Lower leg skin (tissue), 4 donors: ENCODE measurements around the gene LINS1. TPM values are rescaled to one million over a fixed set of nuclear protein-coding genes. Genes with fewer than 3 reads are reported as not detected.

Experiments used
- DNase-seq, 2 donors: peaks; one replicate each; pipeline ENCODE4 v3.0.0-alpha.2; 2019; ENCODE audit warnings: low spot score in 2 of 2
- H3K4me3 ChIP-seq: fragments of 200-600 bp; sonication (generic); 2 replicates; pipeline ENCODE4 v1.5.1; 2017; ENCODE audit warnings: mild to moderate bottlenecking, low read depth; ENCODE audit not compliant: poor library complexity, severe bottlenecking
- POLR2A ChIP-seq, 2 donors: fragments of 450-650 bp; IDR thresholded peaks; one replicate each; pipeline ENCODE4 v1.6.1; 2016 to 2017; ENCODE audit warnings: antibody characterized with exemption in 2 of 2, mild to moderate bottlenecking in 1 of 2, moderate library complexity in 1 of 2
- WGBS, 2 donors: methylation state at CpG; one replicate each; pipeline ENCODE4 v1.1.5; 2018; 5-methylcytosine and 5-hydroxymethylcytosine counted together
- intact Hi-C: fragments of 100-400 bp; cut with DNase I; formaldehyde crosslinking; loops from one replicate; pipeline ENCODE4 v1.15.0; 2023; ENCODE audit warnings: low total_unique reads
- total RNA-seq, 4 donors: library from RNA; depleted of rRNA; stranded (reverse); fragments of >200 nt; gene quantifications; one replicate each; pipeline ENCODE4 v1.1.0, GENCODE V29; 2016
- TF ChIP-seq, protein P1 (sequence below), 3 donors: fragments of 450-650 bp; IDR thresholded peaks; one replicate each; pipeline ENCODE4 v1.5.1; 2016; ENCODE audit warnings: antibody characterized with exemption in 3 of 3, mild to moderate bottlenecking in 3 of 3, moderate library complexity in 2 of 3

The LINS1 gene
- total RNA-seq, 4 donors from 2014 or later: 12.5 to 24.9 (median 18.7) TPM

DNA sequence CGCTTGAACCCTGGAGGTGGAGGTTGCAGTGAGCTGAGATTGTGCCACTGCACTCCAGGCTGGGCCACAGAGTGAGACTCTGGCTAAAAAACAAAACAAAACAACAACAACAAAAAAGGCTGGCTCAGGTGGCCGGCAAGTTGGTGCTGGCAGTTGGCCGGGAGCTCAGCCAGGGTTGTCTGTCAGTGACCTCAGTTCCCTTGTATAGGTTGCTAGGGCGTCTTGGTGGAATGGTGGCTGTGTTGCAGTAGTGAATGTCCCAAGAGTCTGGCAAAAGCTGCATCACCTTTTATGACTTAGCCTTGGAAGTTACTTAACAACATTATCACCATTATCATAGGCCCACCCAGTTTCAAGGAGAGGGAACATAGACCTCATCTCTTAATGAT lies 41.0 kb upstream of the LINS1 start:
- intact Hi-C loops: no loop called here
- TF ChIP-seq POLR2A (IDR thresholded peaks at IDR 0.05): no peak
- TF ChIP-seq, protein P1, sequence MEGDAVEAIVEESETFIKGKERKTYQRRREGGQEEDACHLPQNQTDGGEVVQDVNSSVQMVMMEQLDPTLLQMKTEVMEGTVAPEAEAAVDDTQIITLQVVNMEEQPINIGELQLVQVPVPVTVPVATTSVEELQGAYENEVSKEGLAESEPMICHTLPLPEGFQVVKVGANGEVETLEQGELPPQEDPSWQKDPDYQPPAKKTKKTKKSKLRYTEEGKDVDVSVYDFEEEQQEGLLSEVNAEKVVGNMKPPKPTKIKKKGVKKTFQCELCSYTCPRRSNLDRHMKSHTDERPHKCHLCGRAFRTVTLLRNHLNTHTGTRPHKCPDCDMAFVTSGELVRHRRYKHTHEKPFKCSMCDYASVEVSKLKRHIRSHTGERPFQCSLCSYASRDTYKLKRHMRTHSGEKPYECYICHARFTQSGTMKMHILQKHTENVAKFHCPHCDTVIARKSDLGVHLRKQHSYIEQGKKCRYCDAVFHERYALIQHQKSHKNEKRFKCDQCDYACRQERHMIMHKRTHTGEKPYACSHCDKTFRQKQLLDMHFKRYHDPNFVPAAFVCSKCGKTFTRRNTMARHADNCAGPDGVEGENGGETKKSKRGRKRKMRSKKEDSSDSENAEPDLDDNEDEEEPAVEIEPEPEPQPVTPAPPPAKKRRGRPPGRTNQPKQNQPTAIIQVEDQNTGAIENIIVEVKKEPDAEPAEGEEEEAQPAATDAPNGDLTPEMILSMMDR (IDR thresholded peaks at IDR 0.05): no peak

DNA sequence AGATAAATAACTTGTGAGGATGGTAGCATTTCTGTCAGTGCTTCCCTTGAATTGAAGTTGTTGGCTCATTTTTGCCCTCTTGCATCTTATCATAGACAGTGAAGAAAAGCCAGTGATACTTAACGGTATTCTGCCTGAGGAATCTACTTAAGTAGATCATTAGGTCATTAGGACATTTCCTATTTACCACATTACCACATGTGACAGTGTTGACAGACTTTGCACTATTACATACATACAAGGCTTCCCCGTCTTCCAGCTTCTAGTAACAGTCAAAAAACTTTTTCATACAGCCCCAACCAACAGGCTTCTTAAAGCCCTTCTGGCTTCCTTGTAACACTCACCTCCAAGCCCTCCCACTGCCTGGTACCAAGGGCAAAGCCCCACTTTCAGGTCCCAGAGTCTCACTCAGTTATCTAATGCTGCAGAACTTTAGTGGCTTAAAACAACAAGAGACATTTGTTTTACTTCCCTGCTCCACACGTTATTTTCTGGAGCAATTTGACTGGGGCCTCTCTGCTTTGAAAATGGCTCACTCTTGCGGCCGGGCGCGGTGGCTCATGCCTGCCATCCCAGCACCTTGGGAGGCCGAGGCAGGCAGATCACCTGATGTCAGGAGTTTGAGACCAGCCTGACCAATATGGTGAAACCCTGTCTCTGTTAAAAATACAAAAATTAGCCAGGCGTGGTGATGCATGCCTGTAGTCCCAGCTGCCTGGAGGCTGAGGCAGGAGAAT lies 40.4 kb upstream of the LINS1 start:
- DNase-seq: no peak
- intact Hi-C loops: no loop called here
- no peak overlapping the region for H3K4me3 ChIP-seq
- no peak for TF ChIP-seq POLR2A (IDR thresholded peaks at IDR 0.05)
- TF ChIP-seq, protein P1 (IDR thresholded peaks at IDR 0.05): no peak
- WGBS, 2 donors: 91 to 92% methylated on average over 9 of the region's 9 CpGs

More for the DNA sequence above, 41.0 kb upstream of the LINS1 start:
- WGBS, 2 donors: 91 to 94% methylated on average over 4 of the region's 4 CpGs
- H3K4me3 ChIP-seq: no peak overlapping the region
- DNase-seq: no peak

DNA sequence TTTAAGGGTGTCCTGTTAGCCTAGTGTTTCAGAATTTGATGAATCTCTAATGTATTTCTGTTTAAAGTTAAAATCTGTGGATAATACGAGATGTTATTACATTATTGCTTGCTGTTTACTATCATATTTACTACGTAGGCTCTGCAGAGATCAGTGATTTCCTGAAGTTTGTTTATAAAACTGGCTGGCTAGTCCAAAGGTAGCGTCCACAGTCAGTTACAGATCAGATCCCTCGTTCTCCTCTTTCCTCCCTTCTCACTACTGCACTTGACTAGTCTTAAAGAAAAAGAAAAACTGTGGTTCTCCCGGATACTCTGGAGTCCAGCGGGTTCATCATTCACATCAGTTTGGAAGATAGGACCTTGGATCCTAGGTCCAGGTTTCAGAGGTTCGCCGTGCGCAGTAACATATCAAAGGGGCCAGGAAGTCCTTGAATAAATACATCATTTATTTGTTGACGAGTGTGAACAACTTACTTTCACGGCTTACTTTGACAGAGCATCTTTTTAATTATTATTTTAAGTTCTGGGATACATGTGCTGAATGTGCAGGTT lies 36.3 kb upstream of the LINS1 start:
- intact Hi-C loops: no loop called here
- TF ChIP-seq, protein P1 (IDR thresholded peaks at IDR 0.05): no peak
- TF ChIP-seq POLR2A (IDR thresholded peaks at IDR 0.05): no peak
- 96% methylated on average over 11 of the region's 11 CpGs for WGBS, 2 donors
- no peak overlapping the region for H3K4me3 ChIP-seq
- DNase-seq: no peak

DNA sequence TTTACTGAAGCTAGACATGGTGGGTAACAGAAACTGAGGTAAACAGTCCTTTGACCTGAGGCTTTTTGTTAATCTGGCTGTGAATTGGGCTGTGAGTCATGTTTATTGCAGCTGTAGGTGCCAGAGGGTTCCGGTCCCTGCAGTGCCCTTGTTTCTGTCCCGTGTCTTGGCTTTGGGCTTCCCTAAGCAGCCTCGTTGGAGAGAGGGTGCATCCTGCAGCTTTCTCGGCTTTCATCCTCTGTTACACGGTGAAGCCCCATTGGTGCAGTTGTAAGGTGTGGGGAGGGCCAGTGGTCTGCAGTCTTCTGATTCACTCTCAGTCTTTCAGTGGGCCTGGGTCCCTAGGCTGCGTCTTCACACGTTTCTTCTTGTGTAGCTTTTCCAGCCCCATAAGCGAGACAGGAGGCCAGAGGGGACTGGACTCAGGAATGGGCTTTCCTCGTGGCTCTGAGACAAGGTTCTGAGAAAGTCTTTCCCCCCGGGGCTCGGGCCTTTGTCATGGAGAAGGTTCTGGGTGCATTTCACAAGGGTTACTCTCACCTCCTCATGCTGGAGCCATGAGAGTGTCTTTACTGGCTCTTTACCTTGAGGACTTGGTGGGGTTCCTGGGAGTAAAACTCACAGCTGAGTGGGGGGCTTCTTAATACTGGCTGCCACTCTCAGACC lies 33.6 kb upstream of the LINS1 start:
- no peak for DNase-seq
- intact Hi-C loops: no loop called here
- 71 to 73% methylated on average over 11 of the region's 11 CpGs for WGBS, 2 donors
- no peak overlapping the region for H3K4me3 ChIP-seq
- TF ChIP-seq, protein P1 (IDR thresholded peaks at IDR 0.05): no peak
- no peak for TF ChIP-seq POLR2A (IDR thresholded peaks at IDR 0.05)

DNA sequence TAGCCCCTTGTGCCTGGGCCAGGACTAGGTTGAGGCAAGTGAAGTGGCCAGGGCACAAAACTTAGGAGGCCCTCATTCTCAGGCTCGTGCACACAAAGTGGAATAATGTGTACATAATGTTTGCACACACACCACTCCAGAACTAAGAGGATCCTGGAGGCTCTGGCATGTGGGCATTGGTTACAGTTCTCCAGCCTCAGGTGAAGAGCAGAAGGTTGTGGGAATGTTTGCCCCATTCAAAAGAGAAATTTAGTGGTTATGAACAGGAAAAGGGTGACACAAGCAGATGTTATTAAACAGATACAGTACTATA lies 31.7 kb upstream of the LINS1 start:
- H3K4me3 ChIP-seq: no peak overlapping the region
- TF ChIP-seq, protein P1 (IDR thresholded peaks at IDR 0.05): no peak
- DNase-seq: no peak
- 76 to 86% methylated on average over 1 of the region's 1 CpG for WGBS, 2 donors
- intact Hi-C loops: loop anchor here (5.0 kb wide), 1 partner anchor 239 kb away; no protein-coding TSS in a partner anchor
